ENCODE results near the gene ANKRD61.
"Not testable (repeated sequence)": the region's sequence is repeated elsewhere in the genome, so short reads cannot be mapped to it uniquely, and the experiment has no call there.

ANKRD61 gene

DNA sequence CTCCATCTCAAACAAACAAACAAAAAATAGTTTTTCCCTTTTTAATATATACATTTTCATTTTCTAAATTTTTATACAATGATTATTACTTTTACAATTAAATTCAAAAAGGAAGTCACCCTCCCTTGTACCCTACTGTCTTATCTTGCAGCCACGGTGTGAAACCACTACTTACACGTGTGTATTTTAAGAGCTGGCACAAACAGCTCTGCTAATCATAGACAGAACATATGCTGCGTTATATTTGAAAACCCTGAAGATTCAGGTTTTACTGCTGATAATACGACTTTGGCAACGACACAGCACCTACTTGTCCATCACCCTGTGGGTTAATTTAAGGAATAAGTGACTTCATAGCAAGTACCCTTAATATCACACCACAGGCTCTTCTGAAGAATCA lies 991 bp downstream of the ANKRD61 start:
- no peak for DNase-seq

DNA sequence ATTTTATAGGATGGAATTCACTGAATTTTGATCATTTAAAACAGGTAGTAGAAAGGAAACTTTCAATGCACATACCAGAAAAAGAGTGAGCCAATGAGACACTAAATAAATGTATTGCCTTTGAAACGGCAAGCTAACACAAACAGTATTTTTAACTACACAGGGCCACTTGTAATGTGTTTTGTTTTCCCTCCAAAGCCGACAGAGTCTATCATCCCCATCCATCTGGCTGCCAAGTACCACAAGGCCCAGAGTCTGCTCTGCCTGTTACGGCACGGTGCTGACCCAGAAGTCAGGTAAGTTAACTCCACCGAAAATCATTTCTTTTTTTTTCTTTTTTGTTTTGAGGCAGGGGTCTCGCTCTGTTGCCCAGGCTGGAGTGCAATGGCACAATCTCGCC lies 1.5 kb downstream of the ANKRD61 start:
- DNase-seq, result no peak

DNA sequence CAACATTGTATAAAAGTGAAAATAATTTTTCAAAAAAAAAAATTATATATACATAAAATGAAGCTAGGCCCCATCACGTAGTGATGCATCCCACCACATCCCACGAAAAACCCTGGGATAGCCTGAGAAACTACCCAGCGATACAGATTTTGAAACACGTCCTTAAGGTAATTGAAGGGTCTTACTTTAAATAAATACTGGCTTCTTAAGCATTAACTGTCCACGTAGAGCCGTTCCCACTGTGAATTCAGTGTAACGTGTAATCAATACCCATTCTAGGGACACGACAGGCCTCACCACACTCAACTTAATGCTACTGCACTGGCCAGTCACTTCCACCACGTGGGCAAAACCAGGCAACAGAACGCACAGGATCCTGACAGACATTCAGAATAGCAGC lies 4.0 kb downstream of the ANKRD61 start:
- no peak for DNase-seq

DNA sequence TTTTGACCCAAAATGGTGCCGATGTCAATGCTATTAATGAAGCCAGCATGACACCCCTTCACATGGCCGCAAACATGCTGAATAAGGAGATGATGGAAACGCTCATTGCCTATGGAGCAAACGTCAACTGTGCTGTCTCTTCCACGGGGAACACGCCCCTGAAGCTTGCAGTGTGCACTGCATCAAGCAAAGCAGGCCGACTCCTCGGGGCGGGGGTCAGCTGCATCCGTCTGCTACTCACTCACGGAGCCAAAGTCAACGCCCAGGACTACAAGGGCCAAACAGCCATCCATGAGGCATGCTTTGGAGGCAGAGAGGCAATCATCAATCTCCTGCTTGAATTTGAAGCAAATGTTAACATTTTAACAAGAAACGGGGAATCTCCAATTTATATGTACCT lies 4.5 kb downstream of the ANKRD61 start:
- no peak for DNase-seq

- no peak for DNase-seq
Observed at GRCh38 chr7:6049780-6050179, 18.6 kb downstream of the ANKRD61 start.

DNA sequence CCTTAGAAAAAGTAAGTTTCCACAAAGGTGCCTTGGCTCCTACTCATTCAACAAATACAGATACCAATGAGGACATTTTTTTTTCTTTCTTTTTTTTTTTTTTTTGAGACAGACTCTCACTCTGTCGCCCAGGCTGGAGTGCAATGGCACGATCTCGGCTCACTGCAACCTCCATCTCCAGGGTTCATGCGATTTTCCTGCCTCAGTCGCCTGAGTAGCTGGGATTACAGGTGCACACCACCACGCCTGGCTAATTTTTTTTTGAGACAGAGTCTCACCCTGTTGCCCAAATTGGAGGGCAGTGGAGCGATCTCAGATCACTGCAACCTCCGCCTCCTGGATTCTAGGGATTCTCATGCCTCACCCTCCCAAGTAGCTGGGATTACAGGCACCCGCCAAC lies 20.0 kb downstream of the ANKRD61 start:
- not testable (repeated sequence) for DNase-seq

DNA sequence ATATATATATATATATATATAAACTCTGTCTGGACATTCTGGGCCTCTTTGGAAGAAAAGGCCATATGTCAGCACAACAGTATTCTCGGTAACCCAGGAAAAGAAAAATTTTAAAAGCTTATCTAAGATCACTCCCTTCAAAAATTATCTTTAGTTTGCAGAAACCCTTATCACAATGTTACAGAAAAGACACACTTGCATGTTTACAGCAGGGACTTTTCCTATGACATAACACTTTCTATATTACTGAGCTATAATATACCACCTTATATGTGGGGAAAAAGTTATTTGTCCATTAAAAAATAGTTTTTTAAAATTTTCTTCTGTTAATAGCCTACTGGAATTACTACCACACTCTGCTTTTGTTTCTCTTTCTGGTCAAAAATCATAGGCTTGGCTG lies 25.4 kb downstream of the ANKRD61 start:
- DNase-seq, result no peak

GRCh38 chr7:6057316-6058129 lies 26.3 kb downstream of the ANKRD61 start:
- no peak for DNase-seq

GRCh38 chr7:6059941-6060340 lies 28.8 kb downstream of the ANKRD61 start:
- DNase-seq, result not testable (repeated sequence)

GRCh38 chr7:6071406-6071805 lies 40.2 kb downstream of the ANKRD61 start:
- DNase-seq, result no peak

- DNase-seq, result no peak
Observed at GRCh38 chr7:6074612-6075380, 43.6 kb downstream of the ANKRD61 start.

- no peak for DNase-seq
Observed at GRCh38 chr7:6078548-6078947, 47.4 kb downstream of the ANKRD61 start.

DNA sequence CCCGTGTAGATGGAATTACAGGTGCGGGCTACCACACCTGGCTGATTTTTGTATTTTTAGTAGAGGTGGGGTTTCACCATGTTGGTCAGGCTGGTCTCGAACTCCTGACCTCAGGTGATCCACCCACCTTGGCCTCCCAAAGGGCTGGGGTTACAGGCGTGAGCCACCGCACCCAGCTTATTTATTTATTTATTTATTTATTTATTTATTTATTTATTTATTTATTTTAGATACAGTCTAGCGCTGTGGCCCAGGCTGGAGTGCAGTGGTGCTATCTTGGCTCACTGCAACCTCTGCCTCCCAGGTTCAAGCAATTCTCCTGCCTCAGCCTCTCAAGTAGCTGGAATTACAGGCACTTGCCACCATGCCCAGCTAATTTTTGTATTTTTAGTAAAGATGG lies 51.9 kb downstream of the ANKRD61 start:
- DNase-seq, result not testable (repeated sequence)
